Liver (tissue), 9 donors: ENCODE measurements around the gene LIPH. TPM values are rescaled to one million over a fixed set of nuclear protein-coding genes. Genes with fewer than 3 reads are reported as not detected.

Experiments used
- DNase-seq: peaks from one replicate; pipeline ENCODE4 v3.0.0-alpha.2; 2017; ENCODE audit warnings: low spot score
- H3K27ac ChIP-seq, 2 donors: one replicate each; pipeline ENCODE4 v1.7.0; 2013; ENCODE audit warnings: inconsistent platforms in 2 of 2, low read length in 2 of 2, control low read depth in 1 of 2, low read depth in 1 of 2, mild to moderate bottlenecking in 1 of 2
- H3K27me3 ChIP-seq, 4 donors: one replicate each; pipeline versions ENCODE4 v1.6.1 to v1.7.0; 2013; ENCODE audit warnings: low read length in 3 of 4, inconsistent platforms in 1 of 4, mild to moderate bottlenecking in 1 of 4, moderate library complexity in 1 of 4; ENCODE audit not compliant: control insufficient read depth in 4 of 4, insufficient read depth in 4 of 4
- H3K36me3 ChIP-seq, 4 donors: one replicate each; pipeline versions ENCODE4 v1.6.1 to v1.7.0; 2013; ENCODE audit warnings: low read length in 3 of 4, mild to moderate bottlenecking in 3 of 4, low read depth in 1 of 4, moderate library complexity in 1 of 4; ENCODE audit not compliant: control insufficient read depth in 4 of 4, insufficient read depth in 3 of 4
- H3K4me1 ChIP-seq, 4 donors: one replicate each; pipeline versions ENCODE4 v1.6.1 to v1.7.0; 2013; ENCODE audit warnings: low read length in 3 of 4, mild to moderate bottlenecking in 3 of 4, moderate library complexity in 1 of 4; ENCODE audit not compliant: control insufficient read depth in 4 of 4, insufficient read depth in 4 of 4
- H3K4me3 ChIP-seq, 3 donors: one replicate each; pipeline versions ENCODE4 v1.6.1 to v1.7.0; 2013; ENCODE audit warnings: low read length in 3 of 3, control low read depth in 1 of 3, low read depth in 1 of 3, mild to moderate bottlenecking in 1 of 3
- H3K9ac ChIP-seq, 2 donors: one replicate each; pipeline ENCODE4 v1.7.0; 2013; ENCODE audit warnings: low read length in 2 of 2, mild to moderate bottlenecking in 2 of 2, moderate library complexity in 2 of 2, control low read depth in 1 of 2, low read depth in 1 of 2
- H3K9me3 ChIP-seq, 4 donors: one replicate each; pipeline versions ENCODE4 v1.6.1 to v1.7.0; 2013; ENCODE audit warnings: low read length in 3 of 4; ENCODE audit not compliant: control insufficient read depth in 4 of 4
- EGR1 ChIP-seq, 2 donors: IDR thresholded peaks; 2 replicates each; pipeline ENCODE4 v1.6.1; 2016 to 2018; ENCODE audit warnings: antibody characterized with exemption in 2 of 2, low read depth in 2 of 2
- FOXA1 ChIP-seq: IDR thresholded peaks from 2 replicates; pipeline ENCODE4 v1.6.1; 2016; ENCODE audit warnings: antibody characterized with exemption
- FOXA2 ChIP-seq: IDR thresholded peaks from 2 replicates; pipeline ENCODE4 v1.6.1; 2016; ENCODE audit warnings: antibody characterized with exemption
- GABPA ChIP-seq, 2 donors: IDR thresholded peaks in 1 of 2; conservative IDR thresholded peaks in 1 of 2; 2 replicates each; pipeline ENCODE4 v1.6.1; 2016; ENCODE audit warnings: antibody characterized with exemption in 2 of 2, mild to moderate bottlenecking in 1 of 2, moderate library complexity in 1 of 2
- HNF4A ChIP-seq, 2 donors: conservative IDR thresholded peaks; 2 replicates each; pipeline ENCODE4 v1.6.1; 2016; ENCODE audit warnings: antibody characterized with exemption in 2 of 2, mild to moderate bottlenecking in 2 of 2
- HNF4G ChIP-seq: IDR thresholded peaks from 2 replicates; pipeline ENCODE4 v1.6.1; 2016; ENCODE audit warnings: antibody characterized with exemption
- JUND ChIP-seq, 2 donors: IDR thresholded peaks; 2 replicates each; pipeline ENCODE4 v1.6.1; 2016; ENCODE audit warnings: antibody characterized with exemption in 2 of 2
- NR2F2 ChIP-seq: IDR thresholded peaks from 2 replicates; pipeline ENCODE4 v1.6.1; 2016; ENCODE audit warnings: antibody characterized with exemption
- RAD21 ChIP-seq, 2 donors: IDR thresholded peaks; 2 replicates each; pipeline ENCODE4 v1.6.1; 2016; ENCODE audit warnings: antibody characterized with exemption in 2 of 2, mild to moderate bottlenecking in 2 of 2
- RXRA ChIP-seq, 2 donors: IDR thresholded peaks; 2 replicates each; pipeline ENCODE4 v1.6.1; 2017 to 2018; ENCODE audit warnings: antibody characterized with exemption in 2 of 2, mild to moderate bottlenecking in 1 of 2
- SP1 ChIP-seq: IDR thresholded peaks from 2 replicates; pipeline ENCODE4 v1.6.1; 2018; ENCODE audit warnings: antibody characterized with exemption, mild to moderate bottlenecking
- TAF1 ChIP-seq: conservative IDR thresholded peaks from 2 replicates; pipeline ENCODE4 v1.6.1; 2016; ENCODE audit warnings: antibody characterized with exemption, mild to moderate bottlenecking
- YY1 ChIP-seq: IDR thresholded peaks from 2 replicates; pipeline ENCODE4 v1.6.1; 2016; ENCODE audit warnings: antibody characterized with exemption, mild to moderate bottlenecking
- WGBS: extraction: QIAGEN DNeasy Blood & Tissue Kit; methylation state at CpG from one replicate; pipeline ENCODE4 v1.1.7; 2013; 5-methylcytosine and 5-hydroxymethylcytosine counted together
- polyA plus RNA-seq, 2 donors: library from polyadenylated mRNA; stranded (reverse) in 1 of 2; unstranded in 1 of 2; fragments of 200-250 nt in 1 of 2; fragments of >200 nt in 1 of 2; fragmentation: Nextera tagmentation in 1 of 2; extraction: Ambion mirVana in 1 of 2; gene quantifications; one replicate each; pipeline versions ENCODE4 v1.2.1 to v1.2.3, GENCODE V29; 2013 to 2015
- total RNA-seq, 2 donors: library from RNA; depleted of rRNA; stranded (reverse); fragments of >200 nt; gene quantifications; one replicate each; pipeline ENCODE4 v1.2.3, GENCODE V29; 2014
- TF ChIP-seq, protein P1 (sequence below): fragments of 150-350 bp; IDR thresholded peaks from 2 replicates; pipeline ENCODE4 v1.5.1; 2017; ENCODE audit warnings: improper control_type of control experiment, low read depth, low read length; ENCODE audit not compliant: missing input control
- TF ChIP-seq, protein P2 (sequence below): IDR thresholded peaks from 2 replicates; pipeline ENCODE4 v1.6.1; 2016; ENCODE audit warnings: antibody characterized with exemption
- TF ChIP-seq, protein P3 (sequence below): IDR thresholded peaks from 2 replicates; pipeline ENCODE4 v1.6.1; 2016; ENCODE audit warnings: antibody characterized with exemption
- TF ChIP-seq, protein P4 (sequence below): IDR thresholded peaks from 2 replicates; pipeline ENCODE4 v1.6.1; 2016; ENCODE audit warnings: antibody characterized with exemption, mild to moderate bottlenecking
- TF ChIP-seq, protein P5 (sequence below): IDR thresholded peaks from 2 replicates; pipeline ENCODE4 v1.6.1; 2016; ENCODE audit warnings: antibody characterized with exemption
- donor health status: healthy.
- donor health status: healthy.
- donor health status: healthy.
- donor health status: healthy.
- donor health status: healthy.

The LIPH gene
- total and polyA plus RNA-seq, 4 donors: under 0.01 to 0.23 (median 0.09) TPM; not detected in 1

DNA sequence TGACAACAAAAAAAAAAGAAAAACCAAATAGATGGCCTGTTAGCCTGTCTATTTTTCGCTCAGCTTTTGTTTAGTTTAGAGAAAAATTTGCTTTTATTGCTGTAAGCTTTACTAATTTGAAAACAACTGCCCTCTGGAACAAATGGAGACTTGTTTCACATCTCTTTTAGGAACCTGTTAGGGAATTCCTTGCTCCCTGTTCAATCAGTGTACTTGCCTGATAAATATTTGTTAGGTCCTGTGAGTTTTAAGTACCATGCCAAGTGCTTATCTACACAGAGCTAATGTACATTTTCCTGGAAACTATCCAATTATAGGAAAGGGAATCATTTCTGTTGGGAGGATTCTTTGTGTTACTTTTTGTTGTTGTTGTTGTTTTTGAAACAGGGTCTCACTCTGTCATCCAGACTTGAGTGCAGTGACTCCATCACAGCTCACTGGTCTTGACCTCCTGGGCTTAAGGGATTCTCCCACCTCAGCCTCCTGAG, 3.5 kb upstream of the LIPH start:
- 82% methylated on average over 1 of the region's 1 CpG for WGBS
- DNase-seq: no peak
- Histone ChIP-seq H3K27ac (no peak overlapping the region), H3K27me3 (no peaks in the 10 kb centered on the region), H3K4me1 (no peaks in the 10 kb centered on the region), H3K36me3 (no peaks in the 10 kb centered on the region), H3K9me3 (no peaks in the 10 kb centered on the region), H3K4me3 (no peak overlapping the region), H3K9ac (no peak overlapping the region)
- TF ChIP-seq, protein P1, sequence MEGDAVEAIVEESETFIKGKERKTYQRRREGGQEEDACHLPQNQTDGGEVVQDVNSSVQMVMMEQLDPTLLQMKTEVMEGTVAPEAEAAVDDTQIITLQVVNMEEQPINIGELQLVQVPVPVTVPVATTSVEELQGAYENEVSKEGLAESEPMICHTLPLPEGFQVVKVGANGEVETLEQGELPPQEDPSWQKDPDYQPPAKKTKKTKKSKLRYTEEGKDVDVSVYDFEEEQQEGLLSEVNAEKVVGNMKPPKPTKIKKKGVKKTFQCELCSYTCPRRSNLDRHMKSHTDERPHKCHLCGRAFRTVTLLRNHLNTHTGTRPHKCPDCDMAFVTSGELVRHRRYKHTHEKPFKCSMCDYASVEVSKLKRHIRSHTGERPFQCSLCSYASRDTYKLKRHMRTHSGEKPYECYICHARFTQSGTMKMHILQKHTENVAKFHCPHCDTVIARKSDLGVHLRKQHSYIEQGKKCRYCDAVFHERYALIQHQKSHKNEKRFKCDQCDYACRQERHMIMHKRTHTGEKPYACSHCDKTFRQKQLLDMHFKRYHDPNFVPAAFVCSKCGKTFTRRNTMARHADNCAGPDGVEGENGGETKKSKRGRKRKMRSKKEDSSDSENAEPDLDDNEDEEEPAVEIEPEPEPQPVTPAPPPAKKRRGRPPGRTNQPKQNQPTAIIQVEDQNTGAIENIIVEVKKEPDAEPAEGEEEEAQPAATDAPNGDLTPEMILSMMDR: no peak
- TF ChIP-seq RAD21 (IDR thresholded peaks at IDR 0.05) (no peak), TAF1 (no peak), NR2F2 (no peak), JUND (IDR thresholded peaks at IDR 0.05) (no peak), SP1 (no peak), GABPA (IDR thresholded peaks at IDR 0.05 in 1 of 2, conservative IDR thresholded peaks at IDR 0.05 in 1 of 2) (no peak), HNF4G (no peak), YY1 (no peak), RXRA (IDR thresholded peaks at IDR 0.05) (no peak), HNF4A (conservative IDR thresholded peaks at IDR 0.05) (no peak), FOXA1 (no peak), FOXA2 (no peak), EGR1 (IDR thresholded peaks at IDR 0.05; ENCODE audit: low read depth in 2 of 2) (no peak)
- TF ChIP-seq, protein P2, sequence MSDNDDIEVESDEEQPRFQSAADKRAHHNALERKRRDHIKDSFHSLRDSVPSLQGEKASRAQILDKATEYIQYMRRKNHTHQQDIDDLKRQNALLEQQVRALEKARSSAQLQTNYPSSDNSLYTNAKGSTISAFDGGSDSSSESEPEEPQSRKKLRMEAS: no peak
- TF ChIP-seq, protein P3, sequence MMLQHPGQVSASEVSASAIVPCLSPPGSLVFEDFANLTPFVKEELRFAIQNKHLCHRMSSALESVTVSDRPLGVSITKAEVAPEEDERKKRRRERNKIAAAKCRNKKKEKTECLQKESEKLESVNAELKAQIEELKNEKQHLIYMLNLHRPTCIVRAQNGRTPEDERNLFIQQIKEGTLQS: no peak
- TF ChIP-seq, protein P4, sequence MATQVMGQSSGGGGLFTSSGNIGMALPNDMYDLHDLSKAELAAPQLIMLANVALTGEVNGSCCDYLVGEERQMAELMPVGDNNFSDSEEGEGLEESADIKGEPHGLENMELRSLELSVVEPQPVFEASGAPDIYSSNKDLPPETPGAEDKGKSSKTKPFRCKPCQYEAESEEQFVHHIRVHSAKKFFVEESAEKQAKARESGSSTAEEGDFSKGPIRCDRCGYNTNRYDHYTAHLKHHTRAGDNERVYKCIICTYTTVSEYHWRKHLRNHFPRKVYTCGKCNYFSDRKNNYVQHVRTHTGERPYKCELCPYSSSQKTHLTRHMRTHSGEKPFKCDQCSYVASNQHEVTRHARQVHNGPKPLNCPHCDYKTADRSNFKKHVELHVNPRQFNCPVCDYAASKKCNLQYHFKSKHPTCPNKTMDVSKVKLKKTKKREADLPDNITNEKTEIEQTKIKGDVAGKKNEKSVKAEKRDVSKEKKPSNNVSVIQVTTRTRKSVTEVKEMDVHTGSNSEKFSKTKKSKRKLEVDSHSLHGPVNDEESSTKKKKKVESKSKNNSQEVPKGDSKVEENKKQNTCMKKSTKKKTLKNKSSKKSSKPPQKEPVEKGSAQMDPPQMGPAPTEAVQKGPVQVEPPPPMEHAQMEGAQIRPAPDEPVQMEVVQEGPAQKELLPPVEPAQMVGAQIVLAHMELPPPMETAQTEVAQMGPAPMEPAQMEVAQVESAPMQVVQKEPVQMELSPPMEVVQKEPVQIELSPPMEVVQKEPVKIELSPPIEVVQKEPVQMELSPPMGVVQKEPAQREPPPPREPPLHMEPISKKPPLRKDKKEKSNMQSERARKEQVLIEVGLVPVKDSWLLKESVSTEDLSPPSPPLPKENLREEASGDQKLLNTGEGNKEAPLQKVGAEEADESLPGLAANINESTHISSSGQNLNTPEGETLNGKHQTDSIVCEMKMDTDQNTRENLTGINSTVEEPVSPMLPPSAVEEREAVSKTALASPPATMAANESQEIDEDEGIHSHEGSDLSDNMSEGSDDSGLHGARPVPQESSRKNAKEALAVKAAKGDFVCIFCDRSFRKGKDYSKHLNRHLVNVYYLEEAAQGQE: no peak
- TF ChIP-seq, protein P5, sequence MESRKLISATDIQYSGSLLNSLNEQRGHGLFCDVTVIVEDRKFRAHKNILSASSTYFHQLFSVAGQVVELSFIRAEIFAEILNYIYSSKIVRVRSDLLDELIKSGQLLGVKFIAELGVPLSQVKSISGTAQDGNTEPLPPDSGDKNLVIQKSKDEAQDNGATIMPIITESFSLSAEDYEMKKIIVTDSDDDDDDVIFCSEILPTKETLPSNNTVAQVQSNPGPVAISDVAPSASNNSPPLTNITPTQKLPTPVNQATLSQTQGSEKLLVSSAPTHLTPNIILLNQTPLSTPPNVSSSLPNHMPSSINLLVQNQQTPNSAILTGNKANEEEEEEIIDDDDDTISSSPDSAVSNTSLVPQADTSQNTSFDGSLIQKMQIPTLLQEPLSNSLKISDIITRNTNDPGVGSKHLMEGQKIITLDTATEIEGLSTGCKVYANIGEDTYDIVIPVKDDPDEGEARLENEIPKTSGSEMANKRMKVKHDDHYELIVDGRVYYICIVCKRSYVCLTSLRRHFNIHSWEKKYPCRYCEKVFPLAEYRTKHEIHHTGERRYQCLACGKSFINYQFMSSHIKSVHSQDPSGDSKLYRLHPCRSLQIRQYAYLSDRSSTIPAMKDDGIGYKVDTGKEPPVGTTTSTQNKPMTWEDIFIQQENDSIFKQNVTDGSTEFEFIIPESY: no peak
